ENCODE results near the gene PANK1. TPM values are rescaled to one million over a fixed set of nuclear protein-coding genes. Genes with fewer than 3 reads are reported as not detected.

Gene PANK1
- total RNA-seq, 1 experiment from 2014 or later: 33.2 TPM

DNA sequence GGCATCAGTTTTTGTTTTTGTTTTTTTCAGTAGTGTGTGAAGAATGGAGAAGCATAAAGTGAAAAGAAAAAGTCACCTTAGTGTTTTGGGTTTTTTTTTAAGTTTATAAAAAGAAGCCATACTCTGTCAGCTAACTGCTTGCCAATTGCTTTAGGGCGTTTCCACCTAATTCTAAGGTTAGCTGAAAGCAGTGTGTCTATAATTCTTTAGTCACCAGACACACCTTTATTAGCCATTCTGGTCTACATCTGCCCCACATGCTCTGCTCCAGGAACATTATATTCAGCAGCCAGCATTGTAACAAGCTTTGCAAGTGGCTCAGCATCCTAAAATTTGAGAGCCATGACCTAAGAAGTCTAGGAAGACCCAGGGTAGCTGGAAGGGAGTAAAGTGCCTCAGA lies 95.5 kb downstream of the PANK1 start:
- Histone ChIP-seq H4K5ac (ENCODE audit: insufficient read length, low read depth, low read length) (no peak overlapping the region), H3K27ac (ENCODE audit: insufficient read length, low read depth, low read length) (no peak overlapping the region), H3T11ph (ENCODE audit: low read length) (no peak overlapping the region), H3K56ac (ENCODE audit: insufficient read length, low read depth, low read length) (no peak overlapping the region), H2BK5ac (ENCODE audit: insufficient read length, low read length) (no peak overlapping the region), H2BK120ac (ENCODE audit: low read depth, low read length, poor library complexity, severe bottlenecking) (no peak overlapping the region), H3K23me2 (ENCODE audit: insufficient read length, low read depth, low read length, poor library complexity, severe bottlenecking) (no peaks in the 10 kb centered on the region), H3K9me3 (ENCODE audit: control insufficient read depth, low read depth, low read length) (no peaks in the 10 kb centered on the region), H2AK5ac (ENCODE audit: insufficient read length, low read length) (no peak overlapping the region), H4K20me1 (ENCODE audit: control insufficient read depth, insufficient read depth, insufficient read length) (no peaks in the 10 kb centered on the region), H3K9ac (ENCODE audit: extremely low read depth, insufficient read length, low read length) (no peak overlapping the region), H3K4me2 (ENCODE audit: insufficient read depth, insufficient read length, low read length) (no peak overlapping the region), H3K4ac (ENCODE audit: low read depth, low read length) (no peak overlapping the region), H2AFZ (ENCODE audit: low read length) (no peak overlapping the region), H3K14ac (ENCODE audit: insufficient read depth, low read length) (no peak overlapping the region), H3K79me1 (ENCODE audit: insufficient read depth, low read depth, low read length, poor library complexity, severe bottlenecking) (no peaks in the 10 kb centered on the region), H3K4me1 (ENCODE audit: insufficient read depth, low read length) (no peaks in the 10 kb centered on the region), H4K91ac (ENCODE audit: insufficient read length, low read depth, low read length) (no peak overlapping the region), H3K27me3 (ENCODE audit: insufficient read depth, low read length) (peaks cover 2% of the 10 kb centered on the region; the same call in 1 of the 2 replicates), H3K18ac (ENCODE audit: insufficient read length, low read depth, low read length) (no peak overlapping the region), H3K23ac (ENCODE audit: insufficient read length, low read depth, low read length) (no peak overlapping the region), H2BK20ac (ENCODE audit: low read depth, low read length, poor library complexity, severe bottlenecking) (no peak overlapping the region), H2BK12ac (ENCODE audit: insufficient read length, low read depth, low read length) (no peak overlapping the region), H3K79me2 (ENCODE audit: insufficient read depth, low read length) (no peaks in the 10 kb centered on the region), H4K8ac (replicated peaks; ENCODE audit: insufficient read length, low read depth, low read length) (no peak overlapping the region), H2BK15ac (ENCODE audit: low read depth, low read length) (no peak overlapping the region)
- Mint-ChIP-seq H3K27me3 (ENCODE audit: low read depth) (no peaks in the 10 kb centered on the region; the same call in 1 of the 2 replicates), H3K4me1 (no peaks in the 10 kb centered on the region), H3K27ac (no peak overlapping the region), H3K9me3 (peaks cover 2 to 10% of the 10 kb centered on the region in 2 experiments; a peak in 4 of 5 replicates), H3K4me3 (no peak overlapping the region), H3K36me3 (ENCODE audit: insufficient read depth in 1 of 3, low read depth in 3 of 3) (peaks cover 0 to 8% (median 0%) of the 10 kb centered on the region in 3 experiments; a peak in 4 of 7 replicates)
- TF ChIP-seq, protein P1, sequence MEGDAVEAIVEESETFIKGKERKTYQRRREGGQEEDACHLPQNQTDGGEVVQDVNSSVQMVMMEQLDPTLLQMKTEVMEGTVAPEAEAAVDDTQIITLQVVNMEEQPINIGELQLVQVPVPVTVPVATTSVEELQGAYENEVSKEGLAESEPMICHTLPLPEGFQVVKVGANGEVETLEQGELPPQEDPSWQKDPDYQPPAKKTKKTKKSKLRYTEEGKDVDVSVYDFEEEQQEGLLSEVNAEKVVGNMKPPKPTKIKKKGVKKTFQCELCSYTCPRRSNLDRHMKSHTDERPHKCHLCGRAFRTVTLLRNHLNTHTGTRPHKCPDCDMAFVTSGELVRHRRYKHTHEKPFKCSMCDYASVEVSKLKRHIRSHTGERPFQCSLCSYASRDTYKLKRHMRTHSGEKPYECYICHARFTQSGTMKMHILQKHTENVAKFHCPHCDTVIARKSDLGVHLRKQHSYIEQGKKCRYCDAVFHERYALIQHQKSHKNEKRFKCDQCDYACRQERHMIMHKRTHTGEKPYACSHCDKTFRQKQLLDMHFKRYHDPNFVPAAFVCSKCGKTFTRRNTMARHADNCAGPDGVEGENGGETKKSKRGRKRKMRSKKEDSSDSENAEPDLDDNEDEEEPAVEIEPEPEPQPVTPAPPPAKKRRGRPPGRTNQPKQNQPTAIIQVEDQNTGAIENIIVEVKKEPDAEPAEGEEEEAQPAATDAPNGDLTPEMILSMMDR (conservative IDR thresholded peaks at IDR 0.05): no peak
- no peak for DNase-seq
- no CpG with 5 or more reads among the region's 1 CpG for WGBS (ENCODE audit: extremely low coverage, insufficient read length, low lambda C conversion rate)

Measured in H9 (cell line).